Neutrophil (primary cell): Measurements from ENCODE around the gene CXorf58.

Experiments
- H3K27ac ChIP-seq: fragments of 200-600 bp; sonication (generic); 2 replicates; pipeline ENCODE4 v1.5.1; 2016; ENCODE audit warnings: mild to moderate bottlenecking, moderate library complexity
- H3K27me3 ChIP-seq: fragments of 200-600 bp; sonication (generic); 2 replicates; pipeline ENCODE4 v1.6.0; 2016; ENCODE audit warnings: mild to moderate bottlenecking
- H3K36me3 ChIP-seq: fragments of 200-600 bp; sonication (generic); 2 replicates; pipeline ENCODE4 v1.5.1; 2017
- H3K4me1 ChIP-seq, 2 experiments: fragments of 200-600 bp in 1 of 2; sonication (generic) in 1 of 2; 1 replicate in 1 of 2; 2 replicates in 1 of 2; pipeline versions ENCODE4 v1.5.1 to v1.6.1; 2013 to 2016; ENCODE audit warnings: low read depth in 1 of 2, low read length in 1 of 2, mild to moderate bottlenecking in 1 of 2, moderate library complexity in 1 of 2; ENCODE audit not compliant: control insufficient read depth in 1 of 2, insufficient read depth in 1 of 2
- H3K4me3 ChIP-seq, 2 experiments: fragments of 200-600 bp in 1 of 2; sonication (generic) in 1 of 2; 1 replicate in 1 of 2; 2 replicates in 1 of 2; pipeline ENCODE4 v1.5.1; 2013 to 2016; ENCODE audit warnings: low read depth in 1 of 2, low read length in 1 of 2, mild to moderate bottlenecking in 1 of 2, moderate library complexity in 1 of 2
- H3K9me3 ChIP-seq: fragments of 200-600 bp; sonication (generic); 2 replicates; pipeline ENCODE4 v1.5.1; 2016
- TF ChIP-seq, protein P1 (sequence below): fragments of 200-600 bp; sonication (generic); IDR thresholded peaks from 2 replicates; pipeline ENCODE4 v1.5.1; 2016; ENCODE audit warnings: antibody characterized with exemption

Gene CXorf58

DNA sequence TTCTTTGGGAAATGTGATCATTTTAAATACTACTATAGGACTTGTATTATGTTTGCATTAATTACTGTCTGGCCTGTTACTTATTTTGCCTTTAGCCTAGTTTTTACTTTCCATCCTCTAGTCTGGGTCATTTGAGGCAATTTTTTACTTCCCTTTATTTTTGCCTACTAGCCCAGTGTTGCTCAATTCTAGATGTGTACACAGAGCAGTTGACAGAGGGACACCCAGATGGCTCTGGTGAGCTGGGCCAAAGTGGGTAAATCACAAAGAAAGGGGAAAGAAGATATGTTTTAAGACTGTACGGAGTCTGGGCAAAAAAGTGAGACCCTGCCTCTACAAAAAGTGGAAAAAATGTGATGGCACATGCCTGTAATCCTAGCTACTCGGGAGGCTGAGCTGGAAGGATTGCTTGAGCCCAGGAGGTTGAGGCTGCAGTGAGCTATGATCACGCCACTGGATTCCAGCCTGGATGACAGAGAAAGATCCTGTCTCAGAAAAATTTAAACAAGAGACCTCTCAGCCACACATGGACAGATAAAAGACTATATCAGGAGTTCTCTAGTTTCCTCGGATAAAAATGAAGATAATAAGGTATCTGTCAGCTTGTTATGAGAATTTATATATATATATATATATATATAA, 35.8 kb upstream of the CXorf58 start:
- peak overlapping the region; percentile 92 for H3K27ac ChIP-seq
- H3K4me3 ChIP-seq = peak overlapping the region in 1 of 2 experiments; percentile 7
- TF ChIP-seq, protein P1, sequence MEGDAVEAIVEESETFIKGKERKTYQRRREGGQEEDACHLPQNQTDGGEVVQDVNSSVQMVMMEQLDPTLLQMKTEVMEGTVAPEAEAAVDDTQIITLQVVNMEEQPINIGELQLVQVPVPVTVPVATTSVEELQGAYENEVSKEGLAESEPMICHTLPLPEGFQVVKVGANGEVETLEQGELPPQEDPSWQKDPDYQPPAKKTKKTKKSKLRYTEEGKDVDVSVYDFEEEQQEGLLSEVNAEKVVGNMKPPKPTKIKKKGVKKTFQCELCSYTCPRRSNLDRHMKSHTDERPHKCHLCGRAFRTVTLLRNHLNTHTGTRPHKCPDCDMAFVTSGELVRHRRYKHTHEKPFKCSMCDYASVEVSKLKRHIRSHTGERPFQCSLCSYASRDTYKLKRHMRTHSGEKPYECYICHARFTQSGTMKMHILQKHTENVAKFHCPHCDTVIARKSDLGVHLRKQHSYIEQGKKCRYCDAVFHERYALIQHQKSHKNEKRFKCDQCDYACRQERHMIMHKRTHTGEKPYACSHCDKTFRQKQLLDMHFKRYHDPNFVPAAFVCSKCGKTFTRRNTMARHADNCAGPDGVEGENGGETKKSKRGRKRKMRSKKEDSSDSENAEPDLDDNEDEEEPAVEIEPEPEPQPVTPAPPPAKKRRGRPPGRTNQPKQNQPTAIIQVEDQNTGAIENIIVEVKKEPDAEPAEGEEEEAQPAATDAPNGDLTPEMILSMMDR = peak; percentile 20
- peaks cover 11 to 14% of the 10 kb centered on the region in 2 experiments for H3K4me1 ChIP-seq
- no peaks in the 10 kb centered on the region for H3K9me3 ChIP-seq
- H3K36me3 ChIP-seq = no peaks in the 10 kb centered on the region
- H3K27me3 ChIP-seq = no peaks in the 10 kb centered on the region

DNA sequence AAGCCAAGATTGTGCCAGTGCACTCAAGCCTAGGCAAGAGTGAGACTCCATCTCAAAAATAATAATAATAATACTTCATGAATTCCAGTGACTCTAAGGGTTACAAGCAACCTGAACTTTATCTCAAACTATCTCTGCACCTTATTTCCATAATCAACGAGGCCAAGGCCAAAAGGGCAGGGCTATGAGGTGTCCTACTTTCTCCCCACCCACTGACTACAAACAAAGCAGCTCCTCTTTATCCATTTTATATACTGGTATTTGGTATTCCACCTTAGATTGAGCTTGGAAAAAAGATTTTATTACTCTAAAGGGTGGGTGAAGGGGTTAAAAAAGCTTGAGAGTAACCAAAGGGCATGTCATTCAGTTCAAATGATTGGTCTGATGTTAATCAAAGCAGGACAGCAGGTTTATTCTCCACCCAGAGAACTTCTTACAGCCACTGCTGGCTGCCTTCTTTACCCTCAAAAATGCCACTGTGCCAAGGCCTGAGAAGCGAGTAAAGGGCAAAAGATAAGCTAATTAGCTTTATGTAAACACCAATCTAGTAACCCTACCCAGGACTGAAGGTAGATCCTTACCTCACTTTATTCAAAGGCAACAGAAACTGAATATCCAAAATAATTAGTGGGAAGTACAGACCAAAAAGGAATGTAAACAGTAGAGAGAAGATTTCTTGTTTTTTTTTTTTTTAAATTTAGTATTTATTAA, 28.3 kb upstream of the CXorf58 start:
- Histone ChIP-seq H3K9me3 (no peaks in the 10 kb centered on the region), H3K36me3 (no peaks in the 10 kb centered on the region), H3K4me3 (no peak overlapping the region), H3K27me3 (no peaks in the 10 kb centered on the region), H3K27ac (no peak overlapping the region), H3K4me1 (peaks cover 2 to 3% of the 10 kb centered on the region in 2 experiments)
- TF ChIP-seq, protein P1 = no peak

DNA sequence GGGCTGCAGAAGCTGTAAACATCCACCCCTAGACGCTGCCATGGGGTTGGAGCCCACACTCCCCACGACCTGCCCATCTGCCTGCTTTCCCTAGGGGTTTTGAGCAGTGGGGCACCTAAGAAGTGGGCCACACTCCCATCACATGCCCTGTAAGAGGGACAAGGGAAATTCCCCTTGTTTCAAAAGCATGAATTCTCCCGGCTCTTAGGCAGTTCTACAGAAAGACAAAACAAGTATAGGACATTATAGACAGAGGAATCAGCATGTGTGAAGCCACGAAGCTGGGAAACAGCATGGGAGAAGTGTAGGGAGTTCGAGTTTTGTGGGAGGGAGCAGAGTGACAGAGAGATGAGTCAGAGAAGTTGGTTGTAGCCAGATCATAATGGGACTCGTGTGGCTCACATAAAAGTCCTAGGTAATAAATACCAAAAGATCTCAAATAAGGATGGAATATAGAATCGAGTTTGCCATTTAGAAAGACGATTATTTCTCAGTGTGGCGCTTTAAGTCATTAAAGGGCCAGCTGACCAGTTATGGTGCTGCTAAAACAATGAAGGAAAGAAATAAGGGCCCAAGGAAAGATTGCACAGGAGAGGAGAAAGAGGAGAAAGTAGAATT, 24.0 kb upstream of the CXorf58 start:
- Histone ChIP-seq H3K9me3 (no peaks in the 10 kb centered on the region), H3K27ac (no peak overlapping the region), H3K4me3 (no peak overlapping the region), H3K4me1 (peaks cover 3 to 7% of the 10 kb centered on the region in 2 experiments), H3K36me3 (no peaks in the 10 kb centered on the region), H3K27me3 (no peaks in the 10 kb centered on the region)
- TF ChIP-seq, protein P1 = no peak

DNA sequence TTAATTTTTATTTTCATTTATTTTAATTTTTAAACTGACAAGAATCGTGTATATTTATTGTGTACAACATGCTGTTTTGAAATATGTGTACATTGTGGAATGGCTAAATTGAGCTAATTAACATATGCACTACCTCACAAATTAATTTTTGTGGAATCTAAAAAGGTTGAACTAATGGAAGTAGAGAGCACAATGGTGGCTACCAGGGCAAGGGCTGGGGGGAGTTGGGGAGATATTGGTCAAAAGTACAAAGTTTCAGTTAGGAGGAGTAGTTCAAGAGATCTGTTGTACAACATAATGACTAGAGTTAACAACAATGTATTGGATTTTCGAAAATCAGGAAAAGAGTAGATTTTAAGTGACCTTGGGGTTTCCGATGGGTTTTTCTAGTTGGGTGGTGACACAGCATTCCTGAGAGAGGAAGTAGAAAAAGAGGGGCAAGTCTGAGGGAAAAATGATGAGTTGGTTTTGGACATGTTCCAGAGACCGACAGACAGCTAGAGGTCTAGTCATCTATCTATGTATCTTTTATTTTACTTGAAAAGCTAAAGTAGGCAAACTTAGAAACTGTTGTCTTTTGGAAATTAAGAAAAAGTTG, 23.3 kb upstream of the CXorf58 start:
- TF ChIP-seq, protein P1 = no peak

DNA sequence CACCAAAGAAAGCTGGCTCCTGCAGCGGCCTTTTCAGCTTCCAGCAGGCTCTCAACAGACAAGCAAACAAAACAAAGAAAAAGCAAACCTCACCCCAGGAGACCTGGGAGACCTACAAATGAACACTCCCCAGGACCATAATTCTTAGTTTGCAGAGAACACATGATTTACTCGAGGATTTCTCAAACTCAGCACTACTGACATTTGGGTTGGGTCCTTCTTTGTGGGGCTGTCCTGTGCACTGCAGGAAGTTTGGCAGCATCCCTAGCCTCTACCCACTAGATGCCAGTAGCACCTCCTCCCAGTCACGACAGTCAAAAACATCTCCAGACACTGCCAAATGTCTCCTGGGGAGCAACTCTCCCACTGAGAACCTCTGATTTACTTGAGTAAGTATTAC, 22.0 kb upstream of the CXorf58 start:
- Histone ChIP-seq H3K4me1 (peaks cover 3 to 7% of the 10 kb centered on the region in 2 experiments), H3K27me3 (no peaks in the 10 kb centered on the region), H3K9me3 (no peaks in the 10 kb centered on the region), H3K36me3 (no peaks in the 10 kb centered on the region), H3K4me3 (no peak overlapping the region), H3K27ac (no peak overlapping the region)
- TF ChIP-seq, protein P1 = no peak

More for the DNA sequence above, 23.3 kb upstream of the CXorf58 start:
- no peaks in the 10 kb centered on the region for H3K27me3 ChIP-seq
- H3K27ac ChIP-seq = peak overlapping the region; percentile 50
- H3K4me3 ChIP-seq = no peak overlapping the region
- H3K4me1 ChIP-seq = peaks cover 3 to 7% of the 10 kb centered on the region in 2 experiments
- no peaks in the 10 kb centered on the region for H3K36me3 ChIP-seq
- H3K9me3 ChIP-seq = no peaks in the 10 kb centered on the region
